LNCAP (cell line): Measurements from ENCODE around the gene IRX6.

Experiments
- TF ChIP-seq, protein P1 (sequence below): fragments of 450-650 bp; IDR thresholded peaks from 2 replicates; pipeline ENCODE4 v1.5.1; 2017; ENCODE audit warnings: mild to moderate bottlenecking

IRX6 gene

DNA sequence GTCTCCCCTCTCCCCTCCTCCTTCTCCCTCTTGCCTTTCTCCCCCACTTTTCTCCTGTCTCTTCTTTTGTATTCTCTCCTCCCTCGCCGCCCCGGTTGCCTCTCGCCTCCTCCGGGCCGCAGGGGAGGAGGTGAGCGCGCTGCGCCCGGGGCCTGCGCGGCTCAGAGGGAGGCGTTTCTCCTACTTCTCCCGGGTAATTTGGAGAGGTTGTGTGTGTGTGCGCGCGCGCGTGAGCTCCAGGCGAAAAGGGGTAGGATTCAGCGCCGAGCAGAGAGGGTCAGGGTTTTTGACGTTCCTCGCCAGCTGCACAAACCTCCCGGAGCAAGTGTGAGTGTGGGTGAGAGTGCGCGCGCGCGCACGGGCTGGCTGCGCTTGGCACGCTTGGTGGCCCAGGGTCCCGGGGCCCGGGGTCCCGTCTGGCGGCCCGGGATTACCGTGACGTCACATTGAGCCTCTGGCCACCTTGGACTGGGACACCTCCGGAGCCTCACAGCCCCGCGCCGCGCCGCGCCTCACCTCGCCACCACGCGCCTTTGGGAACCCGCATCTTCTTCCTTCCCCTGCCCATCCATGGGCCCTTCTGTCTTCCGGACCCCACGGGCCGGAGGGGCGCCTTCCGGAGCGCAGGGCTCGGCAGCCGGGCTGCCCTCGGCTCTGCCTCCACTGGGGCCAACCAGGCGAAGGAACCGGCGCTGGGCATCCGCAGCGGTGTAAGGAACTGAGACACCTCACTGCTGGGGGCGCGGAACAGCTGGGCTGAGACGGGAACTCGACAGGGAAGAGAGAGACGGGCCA is 479 bp downstream of the IRX6 start:
- TF ChIP-seq, protein P1, sequence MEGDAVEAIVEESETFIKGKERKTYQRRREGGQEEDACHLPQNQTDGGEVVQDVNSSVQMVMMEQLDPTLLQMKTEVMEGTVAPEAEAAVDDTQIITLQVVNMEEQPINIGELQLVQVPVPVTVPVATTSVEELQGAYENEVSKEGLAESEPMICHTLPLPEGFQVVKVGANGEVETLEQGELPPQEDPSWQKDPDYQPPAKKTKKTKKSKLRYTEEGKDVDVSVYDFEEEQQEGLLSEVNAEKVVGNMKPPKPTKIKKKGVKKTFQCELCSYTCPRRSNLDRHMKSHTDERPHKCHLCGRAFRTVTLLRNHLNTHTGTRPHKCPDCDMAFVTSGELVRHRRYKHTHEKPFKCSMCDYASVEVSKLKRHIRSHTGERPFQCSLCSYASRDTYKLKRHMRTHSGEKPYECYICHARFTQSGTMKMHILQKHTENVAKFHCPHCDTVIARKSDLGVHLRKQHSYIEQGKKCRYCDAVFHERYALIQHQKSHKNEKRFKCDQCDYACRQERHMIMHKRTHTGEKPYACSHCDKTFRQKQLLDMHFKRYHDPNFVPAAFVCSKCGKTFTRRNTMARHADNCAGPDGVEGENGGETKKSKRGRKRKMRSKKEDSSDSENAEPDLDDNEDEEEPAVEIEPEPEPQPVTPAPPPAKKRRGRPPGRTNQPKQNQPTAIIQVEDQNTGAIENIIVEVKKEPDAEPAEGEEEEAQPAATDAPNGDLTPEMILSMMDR, result no peak

DNA sequence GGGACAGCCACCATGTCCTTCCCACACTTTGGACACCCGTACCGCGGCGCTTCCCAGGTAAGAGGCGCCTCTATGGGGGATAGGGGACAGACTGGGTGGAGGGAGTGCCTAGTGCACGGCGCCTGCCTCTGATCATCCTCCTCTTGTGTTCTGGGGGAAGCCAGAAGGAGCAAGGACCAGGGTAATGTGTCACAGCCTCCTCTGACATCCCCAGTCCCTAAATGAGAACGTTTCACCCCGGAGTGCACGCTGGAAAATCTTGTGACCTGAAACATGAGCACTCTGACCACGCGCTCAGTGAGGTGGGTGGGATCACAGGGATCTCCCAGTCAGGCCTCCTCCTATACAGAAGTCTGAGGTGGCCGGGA is 1.1 kb downstream of the IRX6 start:
- TF ChIP-seq, protein P1, result no peak

DNA sequence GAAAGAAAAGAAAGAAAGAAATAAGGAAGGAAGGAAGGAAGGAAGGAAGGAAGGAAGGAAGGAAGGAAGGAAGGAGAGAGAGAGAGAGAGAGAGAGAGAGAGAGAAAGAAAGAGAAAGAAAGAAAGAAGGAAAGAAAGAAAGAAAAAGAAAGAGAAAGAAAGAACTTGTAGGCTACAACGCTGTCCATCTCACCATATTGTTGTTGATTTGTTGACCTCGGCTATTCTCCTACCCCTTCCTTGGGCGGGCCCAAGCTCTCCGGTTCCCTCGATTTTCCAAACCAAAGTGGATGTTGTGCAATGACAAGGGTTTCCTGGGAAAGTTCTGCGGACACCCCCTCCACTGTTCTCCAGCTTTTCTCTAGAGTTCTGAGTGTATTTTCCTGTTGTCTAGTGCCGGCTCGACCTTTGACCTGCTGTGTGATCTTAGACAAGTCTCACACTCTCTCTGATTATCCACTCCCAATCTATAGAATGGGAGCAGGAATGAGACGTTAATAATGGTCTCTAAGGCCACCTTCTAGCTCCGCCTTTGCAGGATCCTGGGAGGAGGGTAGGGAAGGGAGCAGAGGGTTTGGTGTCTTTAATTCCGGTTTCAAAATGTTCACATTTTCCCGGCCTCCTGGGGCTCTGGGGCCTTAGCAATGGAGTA is 1.6 kb downstream of the IRX6 start:
- TF ChIP-seq, protein P1, result no peak

DNA sequence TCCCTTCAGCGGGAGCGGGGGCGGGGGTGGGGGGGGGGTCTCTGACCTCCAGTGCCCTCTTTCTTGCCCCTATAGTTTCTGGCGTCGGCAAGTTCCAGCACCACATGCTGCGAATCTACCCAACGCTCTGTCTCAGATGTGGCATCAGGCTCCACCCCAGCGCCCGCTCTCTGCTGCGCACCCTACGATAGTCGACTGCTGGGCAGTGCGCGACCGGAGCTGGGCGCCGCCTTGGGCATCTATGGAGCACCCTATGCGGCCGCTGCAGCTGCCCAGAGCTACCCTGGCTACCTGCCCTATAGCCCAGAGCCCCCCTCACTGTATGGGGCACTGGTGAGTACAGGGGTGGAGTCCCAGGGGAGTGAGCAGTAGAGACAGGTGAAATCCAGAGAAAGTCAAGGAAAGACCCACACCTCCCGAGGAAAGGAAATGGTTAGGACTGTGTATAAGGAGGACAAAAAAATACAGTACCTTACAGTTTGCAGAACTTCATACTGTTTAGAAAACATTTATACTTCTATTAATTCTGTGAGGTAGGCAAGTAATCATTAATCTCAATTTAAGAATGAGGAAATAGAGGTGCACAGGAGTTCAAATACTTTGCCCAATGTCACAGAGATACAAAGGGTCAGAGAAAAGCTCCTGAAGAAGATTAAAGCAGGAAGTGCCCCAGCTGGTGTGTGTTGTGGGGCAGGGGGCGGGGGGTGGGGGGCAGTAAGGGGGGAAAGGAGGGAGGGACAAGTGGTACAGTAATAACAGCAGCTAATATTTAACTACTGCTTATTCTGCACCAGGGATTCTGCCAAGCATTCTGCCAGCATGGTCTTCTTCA is 2.5 kb downstream of the IRX6 start:
- TF ChIP-seq, protein P1, result no peak

DNA sequence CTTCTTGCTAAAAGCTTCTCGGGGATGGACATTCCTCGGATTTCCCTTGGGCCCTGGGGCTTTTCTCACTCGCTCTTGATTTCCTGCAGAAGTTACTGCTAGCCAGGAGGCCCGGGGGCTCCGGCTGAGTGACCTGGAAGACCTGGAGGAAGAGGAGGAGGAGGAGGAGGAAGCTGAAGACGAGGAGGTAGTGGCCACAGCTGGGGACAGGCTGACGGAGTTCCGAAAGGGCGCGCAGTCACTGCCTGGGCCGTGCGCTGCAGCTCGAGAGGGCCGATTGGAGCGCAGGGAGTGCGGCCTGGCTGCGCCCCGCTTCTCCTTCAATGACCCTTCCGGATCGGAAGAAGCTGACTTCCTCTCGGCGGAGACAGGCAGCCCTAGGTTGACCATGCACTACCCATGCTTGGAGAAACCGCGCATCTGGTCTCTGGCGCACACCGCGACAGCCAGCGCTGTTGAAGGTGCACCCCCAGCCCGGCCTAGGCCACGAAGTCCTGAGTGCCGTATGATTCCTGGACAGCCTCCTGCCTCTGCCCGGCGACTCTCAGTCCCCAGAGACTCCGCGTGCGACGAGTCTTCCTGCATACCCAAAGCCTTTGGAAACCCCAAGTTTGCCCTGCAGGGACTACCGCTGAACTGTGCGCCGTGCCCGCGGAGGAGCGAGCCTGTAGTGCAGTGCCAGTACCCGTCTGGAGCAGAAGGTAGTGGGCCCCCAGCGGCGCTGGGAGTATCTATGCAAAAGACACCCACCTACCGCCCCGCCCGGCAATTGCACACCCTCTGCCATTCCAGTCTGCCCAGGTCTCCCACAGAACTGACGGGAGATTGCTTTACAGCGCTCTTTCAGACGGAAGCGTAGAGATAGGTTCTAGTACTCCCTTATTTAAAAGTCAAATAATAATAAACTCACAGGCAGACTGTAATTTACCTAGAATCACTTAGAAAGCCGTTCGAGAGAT is 4.9 kb downstream of the IRX6 start:
- TF ChIP-seq, protein P1, result no peak

DNA sequence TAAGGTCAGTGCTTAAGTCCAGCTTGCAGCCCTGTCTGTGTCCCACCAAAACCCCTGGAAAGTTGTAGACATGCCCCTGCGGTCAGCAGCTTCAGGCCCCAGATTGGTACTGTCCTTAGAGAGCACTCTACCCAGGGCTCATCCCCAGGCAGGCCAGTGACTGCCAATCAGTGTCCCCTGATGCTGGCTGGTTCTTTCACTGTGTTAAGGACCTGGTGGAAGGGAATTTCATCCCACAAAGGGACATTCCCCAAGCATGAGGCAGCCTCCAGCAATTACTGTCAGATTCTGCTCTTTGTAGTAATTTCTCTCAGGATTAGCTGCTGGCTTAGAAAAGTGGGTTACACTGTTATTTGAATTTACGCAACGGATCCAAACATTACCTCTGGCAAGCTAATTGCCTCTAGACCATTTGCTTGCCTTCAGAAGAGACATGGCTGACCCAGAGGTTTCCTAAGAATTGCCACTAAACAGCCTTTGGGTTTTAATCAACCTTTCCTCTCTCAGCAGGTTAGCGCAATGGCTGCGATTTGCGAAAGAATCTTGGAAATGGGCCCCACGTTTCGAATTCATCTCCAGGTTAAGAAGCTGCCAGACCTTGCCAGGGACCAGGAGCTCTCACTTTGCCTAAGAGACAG is 5.9 kb downstream of the IRX6 start:
- TF ChIP-seq, protein P1, result no peak
